Stimulated activated CD8-positive, alpha-beta memory T cell treated with anti-CD3 and anti-CD28 coated beads, Interleukin-4, amount 100 ng/mL, for 48 hours (primary cell): ENCODE results near the gene MYADML2.

ENCODE experiments used
- DNase-seq: peaks from one replicate; pipeline ENCODE4 v3.0.0-alpha.2; 2020

MYADML2 gene

GRCh38 chr17:81977211-81977808 lies 30.3 kb upstream of the MYADML2 start, which contains the start of gene ASPSCR1:
Gene ASPSCR1 (plus strand): TSS chr17:81977629. CDS start chr17:81977647, 18 bp downstream.
- peak; percentile 93 for DNase-seq

- DNase-seq = peak; percentile 67
Measured at GRCh38 chr17:81976332-81977210, 29.5 kb upstream of the MYADML2 start.

- no peak for DNase-seq
Measured at GRCh38 chr17:81973432-81973831, 26.4 kb upstream of the MYADML2 start.

GRCh38 chr17:81968850-81969812 lies 22.1 kb upstream of the MYADML2 start:
- DNase-seq = no peak

- DNase-seq = no peak
Measured at GRCh38 chr17:81968396-81968745, 21.3 kb upstream of the MYADML2 start.

GRCh38 chr17:81967533-81968395 lies 20.7 kb upstream of the MYADML2 start:
- peak; percentile 92 for DNase-seq

- DNase-seq = no peak
Measured at GRCh38 chr17:81967244-81967532, 20.2 kb upstream of the MYADML2 start.

- DNase-seq = no peak
Measured at GRCh38 chr17:81966343-81967243, 19.6 kb upstream of the MYADML2 start.

- DNase-seq = no peak
Measured at GRCh38 chr17:81964081-81964849, 17.2 kb upstream of the MYADML2 start.

- no peak for DNase-seq
Measured at GRCh38 chr17:81962499-81963441, 15.7 kb upstream of the MYADML2 start.

- no peak for DNase-seq
Measured at GRCh38 chr17:81961521-81962498, 14.8 kb upstream of the MYADML2 start.

- no peak for DNase-seq
Measured at GRCh38 chr17:81961087-81961511, 14.1 kb upstream of the MYADML2 start, which contains the start of gene NOTUM. Gene NOTUM (minus strand): TSS chr17:81961187. CDS start chr17:81960909, 278 bp downstream.

GRCh38 chr17:81960130-81960958 lies 13.3 kb upstream of the MYADML2 start:
- no peak for DNase-seq

- DNase-seq = peak; percentile 84
Measured at GRCh38 chr17:81959362-81960129, 12.5 kb upstream of the MYADML2 start.

GRCh38 chr17:81958633-81959342 lies 11.8 kb upstream of the MYADML2 start:
- DNase-seq = no peak
